ENCODE results near the gene EYA4. TPM values are rescaled to one million over a fixed set of nuclear protein-coding genes. Genes with fewer than 3 reads are reported as not detected.

Gene EYA4
- total RNA-seq, 1 donor from 2014 or later = 21.4 TPM

DNA sequence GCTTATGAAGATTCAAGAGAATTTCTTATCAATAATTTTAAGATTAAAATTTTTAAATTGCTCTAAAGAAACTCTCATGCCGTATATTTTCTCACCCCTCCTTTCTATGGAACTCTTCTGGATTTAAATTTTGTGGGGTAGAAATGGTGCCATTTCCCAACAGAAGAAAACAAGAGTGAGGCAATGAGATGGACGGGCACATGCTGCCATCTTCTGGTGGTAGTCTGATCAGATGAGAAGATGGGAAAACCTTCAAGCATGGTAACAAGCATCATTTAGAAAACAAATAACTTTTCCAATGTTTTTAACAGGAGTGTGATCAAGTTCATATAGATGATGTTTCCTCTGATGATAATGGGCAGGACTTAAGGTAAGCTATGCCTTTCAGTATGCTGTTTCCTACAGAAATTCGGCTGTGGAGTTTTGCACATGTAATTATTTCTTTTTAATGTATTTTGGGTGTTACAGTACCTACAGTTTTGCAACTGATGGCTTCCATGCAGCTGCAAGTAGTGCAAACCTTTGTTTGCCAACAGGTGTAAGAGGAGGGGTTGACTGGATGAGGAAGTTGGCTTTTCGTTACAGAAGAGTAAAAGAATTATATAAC, 271.4 kb downstream of the EYA4 start:
- TF ChIP-seq, protein P1, sequence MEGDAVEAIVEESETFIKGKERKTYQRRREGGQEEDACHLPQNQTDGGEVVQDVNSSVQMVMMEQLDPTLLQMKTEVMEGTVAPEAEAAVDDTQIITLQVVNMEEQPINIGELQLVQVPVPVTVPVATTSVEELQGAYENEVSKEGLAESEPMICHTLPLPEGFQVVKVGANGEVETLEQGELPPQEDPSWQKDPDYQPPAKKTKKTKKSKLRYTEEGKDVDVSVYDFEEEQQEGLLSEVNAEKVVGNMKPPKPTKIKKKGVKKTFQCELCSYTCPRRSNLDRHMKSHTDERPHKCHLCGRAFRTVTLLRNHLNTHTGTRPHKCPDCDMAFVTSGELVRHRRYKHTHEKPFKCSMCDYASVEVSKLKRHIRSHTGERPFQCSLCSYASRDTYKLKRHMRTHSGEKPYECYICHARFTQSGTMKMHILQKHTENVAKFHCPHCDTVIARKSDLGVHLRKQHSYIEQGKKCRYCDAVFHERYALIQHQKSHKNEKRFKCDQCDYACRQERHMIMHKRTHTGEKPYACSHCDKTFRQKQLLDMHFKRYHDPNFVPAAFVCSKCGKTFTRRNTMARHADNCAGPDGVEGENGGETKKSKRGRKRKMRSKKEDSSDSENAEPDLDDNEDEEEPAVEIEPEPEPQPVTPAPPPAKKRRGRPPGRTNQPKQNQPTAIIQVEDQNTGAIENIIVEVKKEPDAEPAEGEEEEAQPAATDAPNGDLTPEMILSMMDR (IDR thresholded peaks at IDR 0.05; ENCODE audit: unreplicated experiment) = peak; percentile 61

GRCh38 chr6:133523816-133524215, 282.7 kb downstream of the EYA4 start:
- no peak overlapping the region for H3K27ac Mint-ChIP-seq
- no peaks in the 10 kb centered on the region for H3K27me3 Mint-ChIP-seq (ENCODE audit: low read depth)
- TF ChIP-seq, protein P1 (IDR thresholded peaks at IDR 0.05; ENCODE audit: unreplicated experiment) = no peak
- H3K36me3 Mint-ChIP-seq = peaks cover 8% of the 10 kb centered on the region
- H3K9me3 Mint-ChIP-seq = no peaks in the 10 kb centered on the region
- DNase-seq (ENCODE audit: low spot score in 2 of 2, unreplicated experiment in 2 of 2) = no peak
- H3K4me3 Mint-ChIP-seq = no peak overlapping the region
- H3K4me1 Mint-ChIP-seq = no peaks in the 10 kb centered on the region

More for the DNA sequence above, 271.4 kb downstream of the EYA4 start:
- no peak overlapping the region for H3K27ac Mint-ChIP-seq
- peak in 1 of 2 experiments; percentile 57 for DNase-seq (ENCODE audit: low spot score in 2 of 2, unreplicated experiment in 2 of 2)
- peaks cover 3% of the 10 kb centered on the region for H3K27me3 Mint-ChIP-seq (ENCODE audit: low read depth)
- H3K4me3 Mint-ChIP-seq = no peak overlapping the region
- H3K9me3 Mint-ChIP-seq = no peaks in the 10 kb centered on the region
- H3K4me1 Mint-ChIP-seq = peaks cover 17% of the 10 kb centered on the region
- H3K36me3 Mint-ChIP-seq = peaks cover 10% of the 10 kb centered on the region

DNA sequence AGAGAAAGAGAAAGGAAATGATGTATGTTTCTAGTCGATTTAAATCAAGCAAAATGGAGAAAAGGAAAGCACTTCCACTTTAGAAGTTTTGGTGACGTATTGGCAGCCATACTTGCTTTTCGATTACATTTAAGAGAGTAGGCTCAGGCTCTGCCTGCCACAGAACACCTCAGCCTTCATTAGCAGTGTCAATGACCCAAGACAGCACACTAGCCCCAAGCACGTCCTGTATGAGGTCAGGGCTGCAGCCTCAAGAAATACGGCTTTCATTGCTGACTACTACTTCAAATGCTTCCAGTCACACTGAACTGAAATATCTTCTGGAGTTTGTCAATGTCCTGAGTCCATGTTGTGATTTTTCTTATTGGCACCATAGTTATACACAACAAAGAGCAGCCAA, 285.3 kb downstream of the EYA4 start:
- Mint-ChIP-seq H3K4me3 (no peak overlapping the region), H3K36me3 (peaks cover 8% of the 10 kb centered on the region), H3K27me3 (ENCODE audit: low read depth) (no peaks in the 10 kb centered on the region), H3K9me3 (no peaks in the 10 kb centered on the region), H3K27ac (no peak overlapping the region), H3K4me1 (no peaks in the 10 kb centered on the region)
- DNase-seq (ENCODE audit: low spot score in 2 of 2, unreplicated experiment in 2 of 2) = no peak
- TF ChIP-seq, protein P1 (IDR thresholded peaks at IDR 0.05; ENCODE audit: unreplicated experiment) = no peak

DNA sequence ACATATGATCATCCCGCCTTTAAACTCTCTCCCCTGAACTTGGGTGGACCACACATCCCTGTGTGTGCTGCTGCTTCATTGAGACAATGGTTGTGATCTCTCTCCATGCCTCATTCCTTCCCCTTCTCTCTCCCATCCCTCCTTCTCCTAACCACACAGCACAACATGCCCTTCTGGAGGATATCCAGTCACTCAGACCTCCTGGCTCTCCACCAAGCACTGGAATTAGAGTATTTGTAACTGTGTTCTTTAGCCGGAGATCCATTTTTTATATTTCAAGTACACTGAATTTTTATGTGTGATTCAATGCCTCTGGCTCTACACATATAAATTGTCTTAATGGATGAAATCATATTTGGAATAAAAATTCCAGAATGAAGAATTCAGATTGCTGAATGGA, 287.4 kb downstream of the EYA4 start:
- Mint-ChIP-seq H3K27ac (no peak overlapping the region), H3K4me1 (no peaks in the 10 kb centered on the region), H3K9me3 (no peaks in the 10 kb centered on the region), H3K36me3 (peaks cover 8% of the 10 kb centered on the region), H3K4me3 (no peak overlapping the region), H3K27me3 (ENCODE audit: low read depth) (no peaks in the 10 kb centered on the region)
- TF ChIP-seq, protein P1 (IDR thresholded peaks at IDR 0.05; ENCODE audit: unreplicated experiment) = no peak
- no peak for DNase-seq (ENCODE audit: low spot score in 2 of 2, unreplicated experiment in 2 of 2)

DNA sequence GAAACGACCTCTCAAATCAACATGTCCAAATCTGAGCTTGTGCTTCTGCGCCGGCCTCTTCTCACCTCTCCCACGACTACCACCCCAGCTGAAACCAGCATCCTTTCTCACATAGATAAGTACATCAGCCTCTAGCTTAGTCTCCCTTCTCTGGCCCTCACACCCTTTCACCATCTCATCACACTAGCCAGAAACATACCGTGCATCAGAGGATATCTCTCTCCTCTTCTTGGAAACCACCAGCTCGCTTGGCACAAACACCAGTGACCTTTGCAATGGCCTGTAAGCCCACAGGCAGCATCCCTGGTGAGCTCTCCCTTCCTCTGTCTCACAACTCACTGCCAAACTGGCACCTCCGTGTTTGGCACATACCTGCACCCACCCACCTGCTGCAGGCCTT, 291.8 kb downstream of the EYA4 start:
- Mint-ChIP-seq H3K9me3 (no peaks in the 10 kb centered on the region), H3K27me3 (ENCODE audit: low read depth) (peaks cover 2% of the 10 kb centered on the region), H3K4me3 (no peak overlapping the region), H3K27ac (no peak overlapping the region), H3K36me3 (no peaks in the 10 kb centered on the region), H3K4me1 (no peaks in the 10 kb centered on the region)
- TF ChIP-seq, protein P1 (IDR thresholded peaks at IDR 0.05; ENCODE audit: unreplicated experiment) = no peak
- no peak for DNase-seq (ENCODE audit: low spot score in 2 of 2, unreplicated experiment in 2 of 2)
